Measurements from ENCODE around the gene AKAP9. TPM values are rescaled to one million over a fixed set of nuclear protein-coding genes. Genes with fewer than 3 reads are reported as not detected.

Gene AKAP9
- total RNA-seq, 1 donor, result 49.2 TPM

- no peak for TF ChIP-seq CTCF (IDR thresholded peaks at IDR 0.05; ENCODE audit: insufficient read depth, low read depth, low read length)
- no peak overlapping the region for H3K4me3 ChIP-seq (ENCODE audit: low read depth, low read length)
- DNase-seq (ENCODE audit: low read depth), result no peak
Measured at GRCh38 chr7:91899563-91899962, 41.1 kb upstream of the AKAP9 start.

GRCh38 chr7:91910171-91910570 is 30.5 kb upstream of the AKAP9 start:
- TF ChIP-seq CTCF (IDR thresholded peaks at IDR 0.05; ENCODE audit: insufficient read depth, low read depth, low read length), result no peak
- no peak overlapping the region for H3K4me3 ChIP-seq (ENCODE audit: low read depth, low read length)
- no peak for DNase-seq (ENCODE audit: low read depth)

- no peak overlapping the region for H3K4me3 ChIP-seq (ENCODE audit: low read depth, low read length)
- no peak for TF ChIP-seq CTCF (IDR thresholded peaks at IDR 0.05; ENCODE audit: insufficient read depth, low read depth, low read length)
- DNase-seq (ENCODE audit: low read depth), result no peak
Measured at GRCh38 chr7:91911121-91911520, 29.5 kb upstream of the AKAP9 start.

- TF ChIP-seq CTCF (IDR thresholded peaks at IDR 0.05; ENCODE audit: insufficient read depth, low read depth, low read length), result no peak
- no peak for DNase-seq (ENCODE audit: low read depth)
- H3K4me3 ChIP-seq (ENCODE audit: low read depth, low read length), result no peak overlapping the region
Measured at GRCh38 chr7:91912494-91912893, 28.2 kb upstream of the AKAP9 start.

- DNase-seq (ENCODE audit: low read depth), result no peak
- TF ChIP-seq CTCF (IDR thresholded peaks at IDR 0.05; ENCODE audit: insufficient read depth, low read depth, low read length), result no peak
- no peak overlapping the region for H3K4me3 ChIP-seq (ENCODE audit: low read depth, low read length)
Measured at GRCh38 chr7:91913612-91914011, 27.1 kb upstream of the AKAP9 start.

GRCh38 chr7:91915401-91916050 is 25.1 kb upstream of the AKAP9 start:
- no peak overlapping the region for H3K4me3 ChIP-seq (ENCODE audit: low read depth, low read length)
- TF ChIP-seq CTCF (IDR thresholded peaks at IDR 0.05; ENCODE audit: insufficient read depth, low read depth, low read length), result no peak
- peak; percentile 23 for DNase-seq (ENCODE audit: low read depth)

- no peak for DNase-seq (ENCODE audit: low read depth)
- no peak for TF ChIP-seq CTCF (IDR thresholded peaks at IDR 0.05; ENCODE audit: insufficient read depth, low read depth, low read length)
- no peak overlapping the region for H3K4me3 ChIP-seq (ENCODE audit: low read depth, low read length)
Measured at GRCh38 chr7:91916051-91916440, 24.6 kb upstream of the AKAP9 start.
